HCT116 (cell line): ENCODE results near the gene MYH11. TPM values are rescaled to one million over a fixed set of nuclear protein-coding genes. Genes with fewer than 3 reads are reported as not detected.

Source experiments
- ATAC-seq: fragments of 200-7000 bp; cut with Tn5 transposase; 2 replicates; pipeline ENCODE4 v1.9.1; 2020; ENCODE audit warnings: mild to moderate bottlenecking, moderate library complexity
- BruUV-seq: library from RNA; stranded (reverse); fragments of 400-500 nt; replicated peaks from 2 replicates; lab custom pipeline; 2021; lab: Mats Ljungman, UMichigan
- CTCF ChIA-PET: fragments of 300-600 bp; sonication (Branson Sonifier 250); formaldehyde crosslinking; loops from one replicate; lab custom pipeline; 2021; ENCODE audit warnings: antibody characterized with exemption; lab: Charles Lee
- POLR2A ChIA-PET: fragments of 300-600, 350-600 bp; sonication (Branson Sonifier 250); formaldehyde crosslinking; loops from one replicate; lab custom pipeline; 2021; ENCODE audit warnings: antibody characterized with exemption; lab: Charles Lee
- RAD21 ChIA-PET, 2 experiments: fragments of 300-600 bp; sonication (Branson Sonifier 250); formaldehyde crosslinking; loops; one replicate each; lab custom pipeline; 2023; ENCODE audit warnings: low total read pairs in 2 of 2; ENCODE audit not compliant: uncharacterized antibody in 2 of 2, unreplicated experiment in 2 of 2, low non-redundant PET in 1 of 2; lab: Charles Lee
- DNase-seq: peaks from one replicate; pipeline ENCODE4 v3.0.0-alpha.2; 2010; ENCODE audit warnings: low read depth, low spot score
- H2AFZ ChIP-seq: fragments of 200-600 bp; shearing (Covaris generic), sonication (generic); 2 replicates; pipeline ENCODE4 v1.6.1; 2017; ENCODE audit warnings: low read depth, mixed run types, mixed read lengths, antibody characterized with exemption, low read length; ENCODE audit not compliant: poor library complexity, severe bottlenecking
- H3K27ac ChIP-seq: 2 replicates; pipeline ENCODE4 v1.5.1; 2012; ENCODE audit warnings: low read depth, low read length
- H3K27me3 ChIP-seq: fragments of 200-600 bp; sonication (generic); 2 replicates; pipeline ENCODE4 v1.6.1; 2016; ENCODE audit warnings: mixed run types, low read length, mixed read lengths; ENCODE audit not compliant: insufficient read depth
- H3K36me3 ChIP-seq, 2 experiments: fragments of 200-500 bp in 1 of 2; fragments of 200-600 bp in 1 of 2; sonication (Bioruptor generic) in 1 of 2; sonication (generic) in 1 of 2; 2 replicates each; pipeline versions ENCODE4 v1.5.1 to v1.6.1; 2014 to 2016; ENCODE audit warnings: low read length in 2 of 2, inconsistent platforms in 1 of 2, mixed read lengths in 1 of 2, mixed run types in 1 of 2; ENCODE audit not compliant: insufficient read depth in 2 of 2, control insufficient read depth in 1 of 2
- H3K4me1 ChIP-seq, 2 experiments: fragments of 200-600 bp in 1 of 2; sonication (generic) in 1 of 2; 2 replicates each; pipeline versions ENCODE4 v1.5.1 to v1.6.1; 2012 to 2017; ENCODE audit warnings: low read length in 2 of 2, inconsistent platforms in 1 of 2, mild to moderate bottlenecking in 1 of 2, mixed read lengths in 1 of 2, mixed run types in 1 of 2, moderate library complexity in 1 of 2; ENCODE audit not compliant: insufficient read depth in 2 of 2, control insufficient read depth in 1 of 2
- H3K4me2 ChIP-seq: fragments of 200-600 bp; sonication (generic); 2 replicates; pipeline ENCODE4 v1.6.1; 2017; ENCODE audit warnings: mixed run types, low read length, mixed read lengths
- H3K4me3 ChIP-seq, 2 experiments: fragments of 200-600 bp in 1 of 2; sonication (generic) in 1 of 2; replicated peaks in 1 of 2; 2 replicates each; pipeline ENCODE4 v1.5.1; 2011 to 2016; ENCODE audit warnings: low read length in 2 of 2, control low read depth in 1 of 2, low read depth in 1 of 2, mild to moderate bottlenecking in 1 of 2, mixed read lengths in 1 of 2, mixed run types in 1 of 2
- H3K79me2 ChIP-seq: fragments of 200-600 bp; sonication (generic); 2 replicates; pipeline ENCODE4 v1.6.1; 2017; ENCODE audit warnings: mild to moderate bottlenecking, mixed run types, low read length, moderate library complexity, mixed read lengths; ENCODE audit not compliant: insufficient read depth
- H3K9ac ChIP-seq: fragments of 200-600 bp; sonication (generic); 2 replicates; pipeline ENCODE4 v1.6.1; 2016; ENCODE audit warnings: low read length, mixed read lengths
- H3K9me2 ChIP-seq: fragments of 200-600 bp; sonication (generic), shearing (Covaris generic); 2 replicates; pipeline ENCODE4 v1.6.1; 2017; ENCODE audit warnings: mixed run types, mild to moderate bottlenecking, moderate library complexity; ENCODE audit not compliant: insufficient read depth
- H3K9me3 ChIP-seq, 2 experiments: fragments of 200-500 bp in 1 of 2; fragments of 200-600 bp in 1 of 2; sonication (Bioruptor generic) in 1 of 2; sonication (generic) in 1 of 2; 2 replicates each; pipeline ENCODE4 v1.6.1; 2014 to 2017; ENCODE audit warnings: low read length in 2 of 2, mixed read lengths in 2 of 2, inconsistent platforms in 1 of 2, low read depth in 1 of 2, mild to moderate bottlenecking in 1 of 2, mixed run types in 1 of 2, moderate library complexity in 1 of 2; ENCODE audit not compliant: control insufficient read depth in 1 of 2, insufficient read depth in 1 of 2
- H4K20me1 ChIP-seq: fragments of 200-600 bp; sonication (generic), shearing (Covaris generic); 2 replicates; pipeline ENCODE4 v1.6.1; 2017; ENCODE audit warnings: mixed run types, mild to moderate bottlenecking, moderate library complexity; ENCODE audit not compliant: insufficient read depth
- CBX3 ChIP-seq: IDR thresholded peaks from 2 replicates; pipeline ENCODE4 v1.6.1; 2012; ENCODE audit warnings: low read depth
- EGR1 ChIP-seq: IDR thresholded peaks from 2 replicates; pipeline ENCODE4 v1.6.1; 2012; ENCODE audit warnings: low read depth
- EZH2phosphoT487 ChIP-seq: fragments of 200-600 bp; IDR thresholded peaks from 2 replicates; pipeline ENCODE4 v1.6.1; 2018; ENCODE audit warnings: antibody characterized with exemption, borderline replicate concordance
- FOSL1 ChIP-seq: IDR thresholded peaks from 2 replicates; pipeline ENCODE4 v1.6.1; 2012; ENCODE audit warnings: low read depth
- JUND ChIP-seq: IDR thresholded peaks from 2 replicates; pipeline ENCODE4 v1.6.1; 2012
- POLR2A ChIP-seq: IDR thresholded peaks from 2 replicates; pipeline ENCODE4 v1.7.0; 2011; ENCODE audit warnings: borderline replicate concordance; ENCODE audit not compliant: insufficient read depth, insufficient read length; ENCODE audit errors: extremely low read depth
- RAD21 ChIP-seq: IDR thresholded peaks from 2 replicates; pipeline ENCODE4 v1.6.1; 2012; ENCODE audit warnings: low read depth, mild to moderate bottlenecking
- SIN3A ChIP-seq: IDR thresholded peaks from 2 replicates; pipeline ENCODE4 v1.6.1; 2012; ENCODE audit warnings: low read depth
- SP1 ChIP-seq: IDR thresholded peaks from 2 replicates; pipeline ENCODE4 v1.6.1; 2012; ENCODE audit warnings: low read depth
- TCF7L2 ChIP-seq: IDR thresholded peaks from 2 replicates; pipeline ENCODE4 v1.7.0; 2011; ENCODE audit warnings: borderline replicate concordance, inconsistent platforms; ENCODE audit not compliant: insufficient read depth, insufficient read length; ENCODE audit errors: extremely low read depth
- ZFX ChIP-seq: fragments of 450-650 bp; IDR thresholded peaks from 2 replicates; pipeline ENCODE4 v1.6.1; 2017
- ZNF274 ChIP-seq: fragments of 200-500 bp; sonication (Bioruptor generic); IDR thresholded peaks from 2 replicates; pipeline ENCODE4 v1.6.1; 2014; ENCODE audit warnings: mild to moderate bottlenecking, low read depth, low read length, inconsistent platforms
- intact Hi-C: fragments of 100-400 bp; cut with micrococcal nuclease; formaldehyde crosslinking; loops from 2 replicates; pipeline ENCODE4 v1.10.0; 2022
- total RNA-seq: library from RNA; stranded (reverse); gene quantifications from one replicate; pipeline ENCODE4 v1.2.1, GENCODE V29; 2021; ENCODE audit not compliant: unreplicated experiment
- TF ChIP-seq, protein P1 (sequence below): IDR thresholded peaks from 2 replicates; pipeline ENCODE4 v1.6.1; 2011; ENCODE audit warnings: mild to moderate bottlenecking, low read length, moderate library complexity; ENCODE audit not compliant: insufficient replicate concordance; ENCODE audit errors: extremely low read depth
- TF ChIP-seq, protein P2 (sequence below): IDR thresholded peaks from 2 replicates; pipeline ENCODE4 v1.6.1; 2012
- TF ChIP-seq, protein P3 (sequence below): IDR thresholded peaks from 2 replicates; pipeline ENCODE4 v1.6.1; 2012

Gene MYH11
- total RNA-seq, 1 experiment from 2014 or later, result 0.61 TPM

DNA sequence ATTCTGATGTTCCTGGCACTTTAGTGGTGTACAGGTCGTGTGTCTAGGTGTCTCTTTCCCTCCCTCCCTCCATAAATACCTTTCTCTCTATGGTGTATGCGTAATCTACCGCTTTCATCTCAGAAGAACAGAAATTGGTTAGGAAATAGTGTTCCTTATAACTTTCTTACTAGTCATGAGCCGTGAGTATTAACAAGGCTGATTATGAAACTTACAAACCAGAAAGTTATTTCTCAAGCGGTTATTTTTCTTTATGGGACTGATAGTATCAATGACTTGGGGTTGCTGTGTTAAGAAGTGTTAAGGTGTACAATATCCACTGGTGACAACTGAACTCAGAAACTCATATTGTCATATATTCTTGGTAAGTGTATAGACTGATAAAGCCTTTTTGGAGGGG is 13.2 kb upstream of the MYH11 start:
- TF ChIP-seq POLR2A (no peak), EGR1 (no peak), SIN3A (no peak), EZH2phosphoT487 (no peak), ZNF274 (no peak), ZFX (no peak), RAD21 (no peak)
- no TSS peak for BruUV-seq
- Histone ChIP-seq H3K4me1 (peaks cover 0 to under 1% of the 10 kb centered on the region in 2 experiments; a peak in 1 of 4 replicates), H3K36me3 (peaks cover 31 to 44% of the 10 kb centered on the region in 2 experiments), H3K4me3 (no peak overlapping the region), H3K9me3 (no peaks in the 10 kb centered on the region), H3K4me2 (no peak overlapping the region), H3K79me2 (peaks cover 7% of the 10 kb centered on the region), H3K9me2 (no peaks in the 10 kb centered on the region), H3K27me3 (no peaks in the 10 kb centered on the region), H3K9ac (no peak overlapping the region), H3K27ac (no peak overlapping the region), H2AFZ (no peak overlapping the region), H4K20me1 (no peaks in the 10 kb centered on the region; the same call in 1 of the 2 replicates)
- ChIA-PET POLR2A (no interaction called here), RAD21 (no interaction called here), CTCF (no interaction called here)
- DNase-seq, result no peak
- intact Hi-C loops, result no loop called here
- no peak for ATAC-seq

DNA sequence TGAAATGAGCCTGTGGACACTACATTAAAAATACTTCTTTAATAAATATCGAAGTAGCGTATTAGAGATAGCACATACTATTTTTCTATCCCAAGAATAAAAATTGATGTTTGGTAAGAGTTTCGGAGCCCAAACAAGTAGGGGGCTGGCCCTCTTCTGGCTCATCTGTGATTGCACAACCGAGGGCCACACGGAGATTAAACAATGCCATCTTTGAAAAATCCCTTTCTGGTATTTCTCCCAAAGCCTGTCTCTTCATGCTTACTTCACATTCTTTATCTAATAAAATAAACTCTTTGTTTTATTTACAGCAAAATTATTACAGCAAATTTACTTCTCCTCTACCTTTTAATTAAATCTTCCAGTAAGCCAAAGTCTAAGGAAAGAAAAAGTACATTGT is 9.6 kb upstream of the MYH11 start:
- CTCF ChIA-PET, result no interaction called here
- H3K9me3 ChIP-seq, result no peaks in the 10 kb centered on the region
- RAD21 ChIA-PET, result no interaction called here
- peaks cover 31 to 32% of the 10 kb centered on the region in 2 experiments for H3K36me3 ChIP-seq
- H4K20me1 ChIP-seq, result no peaks in the 10 kb centered on the region; the same call in 1 of the 2 replicates
- no peak for ATAC-seq
- H3K4me3 ChIP-seq, result no peak overlapping the region
- H3K9me2 ChIP-seq, result no peaks in the 10 kb centered on the region
- intact Hi-C loops, result no loop called here
- H3K4me1 ChIP-seq, result no peaks in the 10 kb centered on the region
- POLR2A ChIA-PET, result no interaction called here
- no peak for DNase-seq
- no peak overlapping the region for H3K9ac ChIP-seq
- H3K4me2 ChIP-seq, result no peak overlapping the region
- no peak overlapping the region for H2AFZ ChIP-seq
- no peak overlapping the region for H3K27ac ChIP-seq
- no peaks in the 10 kb centered on the region for H3K27me3 ChIP-seq
- BruUV-seq, result no TSS peak
- H3K79me2 ChIP-seq, result peaks cover 3% of the 10 kb centered on the region
- TF ChIP-seq, protein P1, sequence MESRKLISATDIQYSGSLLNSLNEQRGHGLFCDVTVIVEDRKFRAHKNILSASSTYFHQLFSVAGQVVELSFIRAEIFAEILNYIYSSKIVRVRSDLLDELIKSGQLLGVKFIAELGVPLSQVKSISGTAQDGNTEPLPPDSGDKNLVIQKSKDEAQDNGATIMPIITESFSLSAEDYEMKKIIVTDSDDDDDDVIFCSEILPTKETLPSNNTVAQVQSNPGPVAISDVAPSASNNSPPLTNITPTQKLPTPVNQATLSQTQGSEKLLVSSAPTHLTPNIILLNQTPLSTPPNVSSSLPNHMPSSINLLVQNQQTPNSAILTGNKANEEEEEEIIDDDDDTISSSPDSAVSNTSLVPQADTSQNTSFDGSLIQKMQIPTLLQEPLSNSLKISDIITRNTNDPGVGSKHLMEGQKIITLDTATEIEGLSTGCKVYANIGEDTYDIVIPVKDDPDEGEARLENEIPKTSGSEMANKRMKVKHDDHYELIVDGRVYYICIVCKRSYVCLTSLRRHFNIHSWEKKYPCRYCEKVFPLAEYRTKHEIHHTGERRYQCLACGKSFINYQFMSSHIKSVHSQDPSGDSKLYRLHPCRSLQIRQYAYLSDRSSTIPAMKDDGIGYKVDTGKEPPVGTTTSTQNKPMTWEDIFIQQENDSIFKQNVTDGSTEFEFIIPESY, result no peak
- TF ChIP-seq, protein P2, sequence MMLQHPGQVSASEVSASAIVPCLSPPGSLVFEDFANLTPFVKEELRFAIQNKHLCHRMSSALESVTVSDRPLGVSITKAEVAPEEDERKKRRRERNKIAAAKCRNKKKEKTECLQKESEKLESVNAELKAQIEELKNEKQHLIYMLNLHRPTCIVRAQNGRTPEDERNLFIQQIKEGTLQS, result no peak
- TF ChIP-seq, protein P3, sequence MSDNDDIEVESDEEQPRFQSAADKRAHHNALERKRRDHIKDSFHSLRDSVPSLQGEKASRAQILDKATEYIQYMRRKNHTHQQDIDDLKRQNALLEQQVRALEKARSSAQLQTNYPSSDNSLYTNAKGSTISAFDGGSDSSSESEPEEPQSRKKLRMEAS, result no peak
- no peak for TF ChIP-seq RAD21
- no peak for TF ChIP-seq SP1
- TF ChIP-seq TCF7L2, result no peak
- TF ChIP-seq ZFX, result no peak
- no peak for TF ChIP-seq EGR1
- no peak for TF ChIP-seq POLR2A
- no peak for TF ChIP-seq EZH2phosphoT487
- TF ChIP-seq SIN3A, result no peak
- no peak for TF ChIP-seq FOSL1
- no peak for TF ChIP-seq JUND
- TF ChIP-seq CBX3, result no peak
